ENCODE measurements around the gene PRDM16.

GRCh38 chr1:3155926-3156220 is 86.9 kb downstream of the PRDM16 start:
- TF ChIP-seq CTCF (IDR thresholded peaks at IDR 0.05) (no peak), POLR2AphosphoS5 (IDR thresholded peaks at IDR 0.05; ENCODE audit: low read depth, low read length) (no peak), REST (IDR thresholded peaks at IDR 0.05; ENCODE audit: insufficient read depth in 1 of 2, low read depth in 2 of 2, low read length in 1 of 2) (no peak), TCF7L2 (IDR thresholded peaks at IDR 0.05; ENCODE audit: low read depth, low read length) (no peak)
